HepG2 (cell line): ENCODE data around the gene KCNH1. TPM values are rescaled to one million over a fixed set of nuclear protein-coding genes. Genes with fewer than 3 reads are reported as not detected.

Source experiments
- ATAC-seq: fragments of 200-7000 bp; cut with Tn5 transposase; 3 replicates; pipeline ENCODE4 v1.9.1; 2020; ENCODE audit warnings: mild to moderate bottlenecking, moderate library complexity
- BruUV-seq: library from RNA; stranded (reverse); fragments of 400-500 nt; replicated peaks from 2 replicates; lab custom pipeline; 2021; lab: Mats Ljungman, UMichigan
- CTCF ChIA-PET: fragments of 300-600 bp; formaldehyde crosslinking; extraction: SDS; loops from one replicate; lab custom pipeline; 2021; ENCODE audit warnings: low total read pairs, inconsistent platforms, low intra/inter-chr PET ratio; lab: Yijun Ruan, JAX
- POLR2A ChIA-PET: fragments of 350-600 bp; sonication (Branson Sonifier 250); formaldehyde crosslinking; loops from one replicate; lab custom pipeline; 2020; ENCODE audit warnings: antibody characterized with exemption, inconsistent platforms; lab: Yijun Ruan, JAX
- DNase-seq: peaks from one replicate; pipeline ENCODE4 v3.0.0-alpha.2; 2015; ENCODE audit warnings: low spot score
- FAIRE-seq: peaks from 3 replicates; lab custom pipeline; 2011; peaks lifted over from hg19 to GRCh38; lab: Jason Lieb, UNC
- H2AFZ ChIP-seq: one replicate; pipeline ENCODE4 v1.6.1; 2011; ENCODE audit warnings: low read length, inconsistent platforms
- H3K27ac ChIP-seq: fragments of 300-600 bp; 3 replicates; pipeline ENCODE4 v1.8.0; 2011; ENCODE audit warnings: mixed run types, mild to moderate bottlenecking, mixed read lengths, low read length, inconsistent platforms; ENCODE audit not compliant: insufficient read depth; ENCODE audit errors: extremely low read length
- H3K27me3 ChIP-seq, 2 experiments: fragments of 200-600 bp in 1 of 2; 2 replicates in 1 of 2; 3 replicates in 1 of 2; pipeline versions ENCODE4 v1.6.0 to v1.8.0; 2011; ENCODE audit warnings: low read length in 2 of 2, mild to moderate bottlenecking in 2 of 2, moderate library complexity in 2 of 2, inconsistent platforms in 1 of 2; ENCODE audit not compliant: insufficient read depth in 2 of 2, control insufficient read depth in 1 of 2
- H3K36me3 ChIP-seq, 2 experiments: fragments of 200-600 bp in 1 of 2; replicated peaks in 1 of 2; 2 replicates in 1 of 2; 3 replicates in 1 of 2; pipeline versions ENCODE4 v1.5.1 to v1.8.0; 2011; ENCODE audit warnings: low read length in 2 of 2, inconsistent platforms in 1 of 2; ENCODE audit not compliant: insufficient read depth in 2 of 2, control insufficient read depth in 1 of 2
- H3K4me1 ChIP-seq: 2 replicates; pipeline ENCODE4 v1.5.1; 2012; ENCODE audit warnings: low read length, inconsistent platforms; ENCODE audit not compliant: insufficient read depth
- H3K4me2 ChIP-seq: 2 replicates; pipeline ENCODE4 v1.6.0; 2011; ENCODE audit warnings: low read depth, low read length, inconsistent platforms
- H3K4me3 ChIP-seq, 3 experiments: fragments of 200-600 bp in 1 of 3; sonication (generic), shearing (Covaris generic) in 1 of 3; replicated peaks in 1 of 3; 2 replicates each; pipeline ENCODE4 v1.5.1; 2011 to 2016; ENCODE audit warnings: low read length in 3 of 3, inconsistent platforms in 2 of 3, low read depth in 2 of 3, mild to moderate bottlenecking in 2 of 3, control low read depth in 1 of 3, mixed read lengths in 1 of 3; ENCODE audit not compliant: insufficient read depth in 1 of 3
- H3K79me2 ChIP-seq: one replicate; pipeline ENCODE4 v1.6.1; 2011; ENCODE audit warnings: low read length, inconsistent platforms; ENCODE audit not compliant: insufficient read depth
- H3K9ac ChIP-seq: 2 replicates; pipeline ENCODE4 v1.6.0; 2011; ENCODE audit warnings: mild to moderate bottlenecking, low read depth, low read length, inconsistent platforms; ENCODE audit not compliant: insufficient read depth
- H3K9me3 ChIP-seq: 2 replicates; pipeline ENCODE4 v1.5.1; 2012; ENCODE audit warnings: mild to moderate bottlenecking, low read length
- H4K20me1 ChIP-seq: 2 replicates; pipeline ENCODE4 v1.6.0; 2011; ENCODE audit warnings: inconsistent platforms, mild to moderate bottlenecking, low read length, moderate library complexity; ENCODE audit not compliant: insufficient read depth
- NFIC ChIP-seq: IDR thresholded peaks from 2 replicates; pipeline ENCODE4 v1.6.1; 2012; ENCODE audit warnings: mild to moderate bottlenecking, low read length, inconsistent platforms
- RBFOX2 ChIP-seq: fragments of 200-400 bp; formaldehyde crosslinking; IDR thresholded peaks from 2 replicates; pipeline ENCODE4 v1.6.1; 2017; ENCODE audit warnings: low read depth, mild to moderate bottlenecking, low read length
- SMC3 ChIP-seq: IDR thresholded peaks from 2 replicates; pipeline ENCODE4 v1.6.1; 2011; ENCODE audit warnings: low read length, improper control_type of control experiment
- STAG1 ChIP-seq: sonication (generic); formaldehyde crosslinking; IDR thresholded peaks from 2 replicates; pipeline ENCODE4 v1.4.0; 2020; ENCODE audit warnings: missing genetic modification reagents
- ZNF672 ChIP-seq: sonication (generic); formaldehyde crosslinking; IDR thresholded peaks from 2 replicates; pipeline ENCODE4 v1.8.1; 2022; ENCODE audit warnings: missing genetic modification reagents
- whole genome bisulfite sequencing: methylation state at CpG from one replicate; pipeline ENCODE4 v1.1.6; 2017; ENCODE audit warnings: low lambda C conversion rate; 5-methylcytosine and 5-hydroxymethylcytosine counted together
- in situ Hi-C: cut with HindIII; loops from 2 replicates; pipeline ENCODE4 v1.10.0; 2017; ENCODE audit warnings: low pct_unique_long_range_greater_than_20kb; ENCODE audit not compliant: extremely low pct_ligation_motif_present
- intact Hi-C: fragments of 100-400 bp; cut with micrococcal nuclease; formaldehyde crosslinking; loops from one replicate; pipeline ENCODE4 v1.10.0; 2022; ENCODE audit not compliant: unreplicated experiment
- polyA plus RNA-seq, 8 experiments: library from polyadenylated mRNA; depleted of rRNA in 3 of 8; stranded (reverse) in 7 of 8; unstranded in 1 of 8; fragments of >200 nt; fragmentation: Illumina TruSeq in 4 of 8; extraction: Trizol in 4 of 8; gene quantifications; 2 replicates each; pipeline versions ENCODE4 v1.2.1 to v1.2.3, GENCODE V29; 2011 to 2016; ENCODE audit warnings: low read depth in 4 of 8, missing spikeins in 1 of 8, mixed read lengths in 1 of 8; ENCODE audit not compliant: insufficient read depth in 1 of 8
- total RNA-seq, 5 experiments: library from RNA; depleted of rRNA; stranded (reverse); fragments of >200 nt; fragmentation: Illumina TruSeq; extraction: Trizol; gene quantifications; 2 replicates each; pipeline ENCODE4 v1.2.3, GENCODE V29; 2016; ENCODE audit warnings: low read depth in 1 of 5
- TF ChIP-seq, protein P1 (sequence below): sonication (generic); formaldehyde crosslinking; conservative IDR thresholded peaks from 2 replicates; pipeline ENCODE4 v1.8.0; 2022; ENCODE audit warnings: missing genetic modification reagents
- TF ChIP-seq, protein P2 (sequence below): sonication (generic); formaldehyde crosslinking; IDR thresholded peaks from 2 replicates; pipeline ENCODE4 v1.5.0; 2020; ENCODE audit warnings: mild to moderate bottlenecking, missing genetic modification reagents, moderate library complexity

Gene KCNH1
- total and polyA plus RNA-seq, 2 of the 13 experiments (the other 11 are each of a cell fraction or from before 2014, with no cell fraction given) = not detected

DNA sequence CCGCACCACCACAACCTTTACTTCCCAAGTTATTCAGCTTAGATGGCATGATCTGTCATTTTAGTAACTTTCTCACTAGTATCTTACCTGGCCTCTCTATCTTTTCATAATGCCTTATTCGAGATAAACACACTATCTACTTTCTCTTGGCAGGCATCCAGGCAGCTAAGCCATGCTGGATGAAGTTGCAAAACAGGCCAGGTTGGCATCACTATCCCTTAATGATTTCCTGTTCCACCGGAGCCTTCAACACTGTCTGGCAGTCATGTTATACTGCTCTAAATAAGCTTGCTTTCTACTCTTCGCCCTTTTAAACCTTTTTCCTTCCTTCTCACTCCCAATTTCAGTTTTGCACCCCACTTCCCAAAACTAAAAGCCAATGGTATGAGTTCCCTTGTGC lies 12.0 kb upstream of the KCNH1 start (continued):
- TF ChIP-seq, protein P1, sequence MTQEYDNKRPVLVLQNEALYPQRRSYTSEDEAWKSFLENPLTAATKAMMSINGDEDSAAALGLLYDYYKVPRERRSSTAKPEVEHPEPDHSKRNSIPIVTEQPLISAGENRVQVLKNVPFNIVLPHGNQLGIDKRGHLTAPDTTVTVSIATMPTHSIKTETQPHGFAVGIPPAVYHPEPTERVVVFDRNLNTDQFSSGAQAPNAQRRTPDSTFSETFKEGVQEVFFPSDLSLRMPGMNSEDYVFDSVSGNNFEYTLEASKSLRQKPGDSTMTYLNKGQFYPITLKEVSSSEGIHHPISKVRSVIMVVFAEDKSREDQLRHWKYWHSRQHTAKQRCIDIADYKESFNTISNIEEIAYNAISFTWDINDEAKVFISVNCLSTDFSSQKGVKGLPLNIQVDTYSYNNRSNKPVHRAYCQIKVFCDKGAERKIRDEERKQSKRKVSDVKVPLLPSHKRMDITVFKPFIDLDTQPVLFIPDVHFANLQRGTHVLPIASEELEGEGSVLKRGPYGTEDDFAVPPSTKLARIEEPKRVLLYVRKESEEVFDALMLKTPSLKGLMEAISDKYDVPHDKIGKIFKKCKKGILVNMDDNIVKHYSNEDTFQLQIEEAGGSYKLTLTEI = no peak
- TF ChIP-seq ZNF672 (CRISPR knock-in tag) = no peak

DNA sequence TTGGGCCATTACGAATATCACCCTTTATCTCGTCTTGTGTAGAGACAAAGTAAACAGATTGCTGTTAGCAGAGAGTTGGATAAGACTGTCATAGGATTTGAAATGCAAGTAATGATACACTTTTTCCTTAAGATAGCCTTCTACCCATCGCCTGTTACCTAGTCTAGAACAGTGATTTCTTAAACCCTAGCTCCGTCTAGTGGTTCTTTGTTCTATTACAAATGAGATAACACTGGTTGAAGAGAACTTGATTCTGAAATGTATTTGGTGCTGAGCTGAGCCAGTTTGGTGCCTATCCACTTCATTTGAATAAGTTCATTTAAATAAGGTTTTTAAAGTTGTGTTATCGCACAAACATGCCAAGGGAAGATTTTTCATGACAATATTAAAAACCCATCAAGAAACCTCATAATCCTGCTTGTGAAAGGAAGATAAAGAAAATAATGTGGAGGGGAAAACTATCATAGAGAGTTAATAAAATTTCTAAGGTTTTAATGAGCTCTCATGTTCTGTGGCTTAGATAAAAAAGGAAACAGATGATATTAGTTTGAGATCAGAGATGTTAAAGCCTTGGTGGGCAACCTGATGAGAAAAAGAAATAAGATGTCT lies 1.5 kb upstream of the KCNH1 start:
- H3K27me3 ChIP-seq = peaks cover 5 to 17% of the 10 kb centered on the region in 2 experiments; a peak in 4 of 5 replicates
- TF ChIP-seq, protein P2, sequence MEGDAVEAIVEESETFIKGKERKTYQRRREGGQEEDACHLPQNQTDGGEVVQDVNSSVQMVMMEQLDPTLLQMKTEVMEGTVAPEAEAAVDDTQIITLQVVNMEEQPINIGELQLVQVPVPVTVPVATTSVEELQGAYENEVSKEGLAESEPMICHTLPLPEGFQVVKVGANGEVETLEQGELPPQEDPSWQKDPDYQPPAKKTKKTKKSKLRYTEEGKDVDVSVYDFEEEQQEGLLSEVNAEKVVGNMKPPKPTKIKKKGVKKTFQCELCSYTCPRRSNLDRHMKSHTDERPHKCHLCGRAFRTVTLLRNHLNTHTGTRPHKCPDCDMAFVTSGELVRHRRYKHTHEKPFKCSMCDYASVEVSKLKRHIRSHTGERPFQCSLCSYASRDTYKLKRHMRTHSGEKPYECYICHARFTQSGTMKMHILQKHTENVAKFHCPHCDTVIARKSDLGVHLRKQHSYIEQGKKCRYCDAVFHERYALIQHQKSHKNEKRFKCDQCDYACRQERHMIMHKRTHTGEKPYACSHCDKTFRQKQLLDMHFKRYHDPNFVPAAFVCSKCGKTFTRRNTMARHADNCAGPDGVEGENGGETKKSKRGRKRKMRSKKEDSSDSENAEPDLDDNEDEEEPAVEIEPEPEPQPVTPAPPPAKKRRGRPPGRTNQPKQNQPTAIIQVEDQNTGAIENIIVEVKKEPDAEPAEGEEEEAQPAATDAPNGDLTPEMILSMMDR = peak; percentile 65
- TF ChIP-seq STAG1 (CRISPR knock-in tag) (peak; percentile 74), RBFOX2 (no peak), SMC3 (0 out of 2 replicates have a peak, but pooled peaks have one; percentile 16), NFIC (no peak)
- TF ChIP-seq, all 625 proteins: peak for 3
- DNase-seq = peak; percentile 29
- Histone ChIP-seq H4K20me1 (no peaks in the 10 kb centered on the region), H3K79me2 (no peaks in the 10 kb centered on the region), H3K4me1 (peaks cover 12% of the 10 kb centered on the region; the same call in 1 of the 2 replicates), H3K36me3 (no peaks in the 10 kb centered on the region), H3K4me3 (no peak overlapping the region), H2AFZ (no peak overlapping the region), H3K9ac (no peak overlapping the region), H3K4me2 (no peak overlapping the region), H3K27ac (no peak overlapping the region), H3K9me3 (no peaks in the 10 kb centered on the region)
- FAIRE-seq = peak; percentile 61
- BruUV-seq = no TSS peak
- ChIA-PET POLR2A (no interaction called here), CTCF (interaction anchor here (2.6 to 4.4 kb wide), 3 partner anchors 550 to 728 kb away, joined by 22 to 38 read pairs (median 32); no protein-coding TSS in a partner anchor)
- intact Hi-C loops = loop anchor here (2.0 to 10.0 kb wide), 3 partner anchors 119 to 423 kb away; partner anchors contain the start of gene RCOR3
- no peak for ATAC-seq
- in situ Hi-C loops = loop anchor here (10.0 kb wide), 2 partner anchors 431 to 731 kb away; no protein-coding TSS in a partner anchor
- 1% methylated on average over 5 of the region's 5 CpGs for WGBS
